AG10803 (cell line): ENCODE results near the gene BAIAP3.

Source experiments
- DNase-seq: peaks from one replicate; pipeline ENCODE4 v3.0.0; 2010; ENCODE audit warnings: low read depth
- H3K4me3 ChIP-seq: 2 replicates; pipeline ENCODE4 v1.5.1; 2011; ENCODE audit warnings: mild to moderate bottlenecking, low read length, control low read depth
- TF ChIP-seq, protein P1 (sequence below): conservative IDR thresholded peaks from 2 replicates; pipeline ENCODE4 v1.5.1; 2011; ENCODE audit warnings: mild to moderate bottlenecking, low read length, control low read depth, inconsistent platforms

The BAIAP3 gene

DNA sequence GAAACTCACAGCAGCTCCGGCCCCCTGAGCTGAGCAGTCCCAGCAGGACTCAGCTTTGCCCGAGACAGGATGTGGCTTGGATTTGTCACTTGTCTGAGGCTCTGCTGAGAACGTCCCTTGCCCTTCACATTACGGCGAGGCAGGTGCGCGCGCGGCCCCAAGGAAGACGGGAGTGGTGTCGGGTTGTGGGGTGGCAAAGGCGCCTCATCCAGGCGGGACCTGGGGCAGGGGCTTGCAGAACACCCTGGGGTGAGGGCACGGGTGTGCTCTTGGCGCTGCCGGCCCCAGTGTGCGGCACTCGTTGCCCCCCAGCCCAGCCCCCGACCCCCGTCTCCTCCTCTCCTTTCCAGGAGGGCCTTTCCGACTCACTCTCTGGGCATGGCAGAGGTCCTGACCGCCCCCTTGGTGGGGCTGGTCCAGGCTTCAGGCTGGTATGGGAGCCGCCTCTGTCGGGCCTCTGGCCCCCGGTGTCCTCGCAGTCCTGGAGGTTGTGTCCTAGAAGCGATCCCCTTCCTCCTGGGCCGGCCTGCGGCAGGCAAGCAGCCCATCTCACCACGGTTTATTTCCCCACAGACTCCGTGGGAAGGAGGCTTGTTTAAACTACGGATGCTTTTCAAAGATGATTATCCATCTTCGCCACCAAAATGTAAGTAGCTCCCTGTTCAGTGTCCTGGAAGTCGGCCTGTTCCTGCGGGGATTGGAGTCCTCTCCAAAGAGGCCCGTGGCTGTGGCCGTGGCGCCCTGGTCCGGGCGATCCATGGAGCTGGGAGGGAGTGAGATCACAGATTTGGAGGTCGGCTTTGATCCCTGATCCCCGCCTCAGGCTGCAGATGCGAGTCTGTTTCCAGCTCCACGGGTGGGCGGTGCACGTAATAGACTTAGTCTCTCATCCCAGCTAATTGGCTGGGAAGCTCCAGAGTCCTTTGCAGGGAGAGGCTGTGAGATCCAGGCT is 18.1 kb upstream of the BAIAP3 start:
- no peak overlapping the region for H3K4me3 ChIP-seq
- TF ChIP-seq, protein P1, sequence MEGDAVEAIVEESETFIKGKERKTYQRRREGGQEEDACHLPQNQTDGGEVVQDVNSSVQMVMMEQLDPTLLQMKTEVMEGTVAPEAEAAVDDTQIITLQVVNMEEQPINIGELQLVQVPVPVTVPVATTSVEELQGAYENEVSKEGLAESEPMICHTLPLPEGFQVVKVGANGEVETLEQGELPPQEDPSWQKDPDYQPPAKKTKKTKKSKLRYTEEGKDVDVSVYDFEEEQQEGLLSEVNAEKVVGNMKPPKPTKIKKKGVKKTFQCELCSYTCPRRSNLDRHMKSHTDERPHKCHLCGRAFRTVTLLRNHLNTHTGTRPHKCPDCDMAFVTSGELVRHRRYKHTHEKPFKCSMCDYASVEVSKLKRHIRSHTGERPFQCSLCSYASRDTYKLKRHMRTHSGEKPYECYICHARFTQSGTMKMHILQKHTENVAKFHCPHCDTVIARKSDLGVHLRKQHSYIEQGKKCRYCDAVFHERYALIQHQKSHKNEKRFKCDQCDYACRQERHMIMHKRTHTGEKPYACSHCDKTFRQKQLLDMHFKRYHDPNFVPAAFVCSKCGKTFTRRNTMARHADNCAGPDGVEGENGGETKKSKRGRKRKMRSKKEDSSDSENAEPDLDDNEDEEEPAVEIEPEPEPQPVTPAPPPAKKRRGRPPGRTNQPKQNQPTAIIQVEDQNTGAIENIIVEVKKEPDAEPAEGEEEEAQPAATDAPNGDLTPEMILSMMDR: no peak
- DNase-seq: no peak

DNA sequence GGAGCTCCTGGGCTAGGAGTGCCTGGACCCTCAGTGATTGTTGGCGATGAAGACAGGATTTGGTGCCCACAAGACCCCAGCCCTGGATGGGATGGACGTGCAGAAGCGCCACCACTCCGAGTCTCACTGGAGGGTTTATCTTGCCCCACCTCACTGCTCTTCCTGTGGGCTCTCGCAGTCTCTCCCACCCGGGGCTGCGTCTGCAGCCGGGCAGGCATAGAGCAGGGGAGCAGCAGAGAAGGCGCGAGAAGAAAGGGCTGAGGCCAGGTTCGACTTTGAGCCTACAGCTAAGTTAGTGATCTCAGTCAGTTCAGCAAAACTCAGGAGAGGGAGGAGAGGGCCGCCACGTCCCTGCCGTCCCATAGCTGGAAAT is 17.4 kb upstream of the BAIAP3 start:
- no peak for DNase-seq
- TF ChIP-seq, protein P1: no peak
- no peak overlapping the region for H3K4me3 ChIP-seq

DNA sequence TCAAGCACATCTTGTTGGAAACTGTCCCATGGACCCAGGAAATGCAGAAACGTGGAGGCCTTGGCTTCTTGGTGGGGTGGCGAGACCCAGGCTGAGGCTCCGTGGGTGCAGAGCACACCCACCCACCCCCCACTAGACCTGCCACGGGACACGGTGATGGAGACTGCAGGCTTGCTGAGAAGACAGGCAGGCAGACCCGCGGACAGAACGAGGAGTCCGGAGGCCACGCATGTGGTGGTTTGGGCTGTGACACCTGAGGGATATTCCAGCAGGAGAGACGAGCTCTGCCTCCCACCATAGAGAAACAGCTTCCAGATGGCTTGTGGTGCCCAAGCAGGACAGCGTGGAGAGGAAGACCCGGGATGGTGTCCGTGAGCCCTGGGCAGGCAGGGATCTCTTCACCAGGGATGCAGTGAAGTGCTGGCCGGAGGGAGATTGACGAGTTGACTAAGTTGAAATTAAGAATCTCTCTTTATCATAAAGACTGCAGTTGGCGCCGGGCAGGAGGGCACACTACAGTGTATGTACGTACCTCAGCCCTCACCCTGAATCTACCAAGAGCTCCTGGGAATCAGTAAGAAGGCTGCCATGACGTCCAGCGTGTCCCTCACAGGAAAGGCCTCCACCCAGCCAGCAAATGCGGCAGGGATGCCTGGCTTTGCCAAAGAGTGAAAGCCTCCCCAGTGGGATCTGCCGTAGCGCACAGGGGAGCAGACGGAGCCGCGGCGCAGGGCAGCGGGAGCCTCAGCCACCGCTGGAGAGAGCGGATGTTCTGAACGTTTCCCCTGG is 15.8 kb upstream of the BAIAP3 start:
- no peak for DNase-seq
- no peak overlapping the region for H3K4me3 ChIP-seq
- TF ChIP-seq, protein P1: no peak

DNA sequence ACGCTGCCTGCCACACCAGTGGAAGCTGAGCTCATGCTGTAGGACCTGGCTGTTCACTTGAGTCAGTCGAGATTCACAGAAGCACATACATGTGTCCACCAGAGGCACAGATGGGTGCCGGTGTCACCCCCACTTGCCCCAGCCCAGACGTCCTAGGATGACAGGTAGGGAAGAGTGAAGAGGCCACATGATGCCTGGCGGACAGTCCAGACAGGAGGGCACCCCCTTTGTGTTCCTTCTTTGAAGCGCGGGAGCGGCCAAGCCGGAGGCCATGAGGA is 15.2 kb upstream of the BAIAP3 start:
- DNase-seq: no peak
- TF ChIP-seq, protein P1: no peak
- H3K4me3 ChIP-seq: no peak overlapping the region

DNA sequence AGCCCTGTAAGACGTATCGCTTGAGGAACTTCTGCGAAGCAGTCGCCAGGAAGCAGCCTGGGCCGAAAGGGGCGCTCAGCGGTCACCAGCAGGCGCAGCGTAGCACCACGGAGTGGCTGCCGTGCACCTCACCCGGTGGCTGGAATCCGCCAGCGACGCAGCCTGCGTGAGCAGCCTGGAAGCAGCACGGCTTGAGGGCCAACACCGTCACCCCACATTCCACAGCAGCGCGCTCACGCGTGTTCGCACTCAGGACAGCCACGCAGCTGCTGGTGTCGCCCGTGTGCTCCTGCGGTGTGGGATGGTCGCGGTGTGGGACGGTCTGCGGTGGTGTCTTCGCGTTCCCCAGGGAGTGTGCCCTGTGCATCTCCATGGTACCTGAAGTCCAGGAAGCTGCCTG is 14.4 kb upstream of the BAIAP3 start:
- no peak for DNase-seq
- H3K4me3 ChIP-seq: no peak overlapping the region
- TF ChIP-seq, protein P1: no peak

DNA sequence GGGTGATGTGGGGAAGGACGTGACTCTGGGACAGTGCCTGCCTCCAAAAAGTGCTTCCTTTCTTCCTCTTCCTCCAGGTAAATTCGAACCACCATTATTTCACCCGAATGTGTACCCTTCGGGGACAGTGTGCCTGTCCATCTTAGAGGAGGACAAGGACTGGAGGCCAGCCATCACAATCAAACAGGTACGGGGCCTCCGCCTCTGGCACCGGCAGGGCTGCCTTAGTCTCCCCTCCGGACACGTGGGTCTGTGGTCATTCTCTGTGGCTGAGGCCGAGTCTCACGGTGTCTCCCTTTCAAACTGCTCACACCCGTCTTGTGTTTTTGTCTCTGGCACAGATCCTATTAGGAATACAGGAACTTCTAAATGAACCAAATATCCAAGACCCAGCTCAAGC is 13.3 kb upstream of the BAIAP3 start:
- H3K4me3 ChIP-seq: no peak overlapping the region
- DNase-seq: no peak
- TF ChIP-seq, protein P1: no peak
